ENCODE results near the gene ENOSF1.

ENOSF1 gene

GRCh38 chr18:676069-676468, 36.4 kb downstream of the ENOSF1 start:
- H3K4me3 ChIP-seq (ENCODE audit: low read depth, low read length) = no peak overlapping the region

- H3K4me3 ChIP-seq (ENCODE audit: low read depth, low read length) = no peak overlapping the region
These were observed 37.1 kb downstream of the ENOSF1 start for GRCh38 chr18:675307-675706.

GRCh38 chr18:673769-674168, 38.7 kb downstream of the ENOSF1 start:
- H3K4me3 ChIP-seq (ENCODE audit: low read depth, low read length) = no peak overlapping the region

- no peak overlapping the region for H3K4me3 ChIP-seq (ENCODE audit: low read depth, low read length)
These were observed 39.1 kb downstream of the ENOSF1 start for GRCh38 chr18:673317-673716.

GRCh38 chr18:671405-671804, 41.0 kb downstream of the ENOSF1 start:
- no peak overlapping the region for H3K4me3 ChIP-seq (ENCODE audit: low read depth, low read length)

GRCh38 chr18:670522-670921, 41.9 kb downstream of the ENOSF1 start:
- no peak overlapping the region for H3K4me3 ChIP-seq (ENCODE audit: low read depth, low read length)

GRCh38 chr18:669077-669476, 43.4 kb downstream of the ENOSF1 start:
- H3K4me3 ChIP-seq (ENCODE audit: low read depth, low read length) = no peak overlapping the region

- H3K4me3 ChIP-seq (ENCODE audit: low read depth, low read length) = no peak overlapping the region
These were observed 44.2 kb downstream of the ENOSF1 start for GRCh38 chr18:668260-668659.

- H3K4me3 ChIP-seq (ENCODE audit: low read depth, low read length) = no peak overlapping the region
These were observed 45.8 kb downstream of the ENOSF1 start for GRCh38 chr18:666628-667027.

- H3K4me3 ChIP-seq (ENCODE audit: low read depth, low read length) = no peak overlapping the region
These were observed 46.3 kb downstream of the ENOSF1 start for GRCh38 chr18:666177-666576.

- no peak overlapping the region for H3K4me3 ChIP-seq (ENCODE audit: low read depth, low read length)
These were observed 50.2 kb downstream of the ENOSF1 start for GRCh38 chr18:662197-662596.

- no peak overlapping the region for H3K4me3 ChIP-seq (ENCODE audit: low read depth, low read length)
These were observed 52.8 kb downstream of the ENOSF1 start for GRCh38 chr18:659597-659996.

GRCh38 chr18:658947-659533, 53.4 kb downstream of the ENOSF1 start:
- peak overlapping the region; percentile 83 for H3K4me3 ChIP-seq (ENCODE audit: low read depth, low read length)

GRCh38 chr18:658001-658946, 54.2 kb downstream of the ENOSF1 start:
- H3K4me3 ChIP-seq (ENCODE audit: low read depth, low read length) = peak overlapping the region; percentile 83

GRCh38 chr18:657311-658000, 55.0 kb downstream of the ENOSF1 start, which contains the start of gene TYMS:
TYMS (plus strand) TSS chr18:657653; CDS start chr18:657743, 90 bp downstream.
- H3K4me3 ChIP-seq (ENCODE audit: low read depth, low read length) = peak within 1 kb of the TSS; percentile 83

- no peak overlapping the region for H3K4me3 ChIP-seq (ENCODE audit: low read depth, low read length)
These were observed 57.0 kb downstream of the ENOSF1 start for GRCh38 chr18:655445-655844.

GRCh38 chr18:654601-655000, 57.8 kb downstream of the ENOSF1 start:
- H3K4me3 ChIP-seq (ENCODE audit: low read depth, low read length) = no peak overlapping the region

- no peak overlapping the region for H3K4me3 ChIP-seq (ENCODE audit: low read depth, low read length)
These were observed 58.9 kb downstream of the ENOSF1 start for GRCh38 chr18:653512-653911.

- no peak overlapping the region for H3K4me3 ChIP-seq (ENCODE audit: low read depth, low read length)
These were observed 60.3 kb downstream of the ENOSF1 start for GRCh38 chr18:652131-652530.

- no peak overlapping the region for H3K4me3 ChIP-seq (ENCODE audit: low read depth, low read length)
These were observed 62.0 kb downstream of the ENOSF1 start for GRCh38 chr18:650428-650858.

- no peak overlapping the region for H3K4me3 ChIP-seq (ENCODE audit: low read depth, low read length)
These were observed 63.1 kb downstream of the ENOSF1 start for GRCh38 chr18:649341-649740.

- no peak overlapping the region for H3K4me3 ChIP-seq (ENCODE audit: low read depth, low read length)
These were observed 65.1 kb downstream of the ENOSF1 start for GRCh38 chr18:647304-647703.
